Measurements from ENCODE around the gene DCAF7.
A peak's percentile ranks its signal among the peaks of the same experiment; 100 is the strongest.

Gene DCAF7

GRCh38 chr17:63624531-63624880 is 74.2 kb downstream of the DCAF7 start:
- DNase-seq: no peak

DNA sequence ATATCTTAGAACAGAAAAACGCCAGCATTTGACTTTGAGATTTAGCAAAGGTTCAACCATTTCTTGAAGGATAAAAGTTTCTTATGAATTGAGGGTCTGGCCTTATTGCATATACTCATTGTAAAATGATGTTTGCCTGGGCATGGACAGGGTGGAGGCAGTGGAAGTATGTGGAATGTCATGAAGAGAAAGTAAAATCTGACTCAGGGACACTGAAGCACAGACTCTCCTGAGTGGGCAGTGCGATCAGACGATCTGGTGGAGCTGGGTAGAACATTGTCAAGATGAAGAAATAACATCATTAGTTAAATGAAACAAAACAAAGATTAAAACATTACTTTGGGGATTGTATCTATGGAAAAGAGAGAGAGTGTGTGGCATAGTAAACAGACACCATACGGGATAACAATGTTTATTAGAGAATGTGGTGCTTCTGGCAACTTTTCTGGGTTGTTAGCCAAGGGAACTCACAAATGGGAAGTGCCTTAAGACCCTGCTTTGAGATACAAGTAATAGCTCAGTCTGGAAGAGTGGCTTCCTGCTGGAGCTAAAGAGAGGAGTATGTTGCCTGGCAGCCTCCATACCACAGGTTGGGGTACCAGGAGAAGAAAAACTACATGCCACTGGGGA is 76.4 kb downstream of the DCAF7 start:
- DNase-seq: no peak

- no peak for DNase-seq
These were observed 79.3 kb downstream of the DCAF7 start for GRCh38 chr17:63629627-63630026.

DNA sequence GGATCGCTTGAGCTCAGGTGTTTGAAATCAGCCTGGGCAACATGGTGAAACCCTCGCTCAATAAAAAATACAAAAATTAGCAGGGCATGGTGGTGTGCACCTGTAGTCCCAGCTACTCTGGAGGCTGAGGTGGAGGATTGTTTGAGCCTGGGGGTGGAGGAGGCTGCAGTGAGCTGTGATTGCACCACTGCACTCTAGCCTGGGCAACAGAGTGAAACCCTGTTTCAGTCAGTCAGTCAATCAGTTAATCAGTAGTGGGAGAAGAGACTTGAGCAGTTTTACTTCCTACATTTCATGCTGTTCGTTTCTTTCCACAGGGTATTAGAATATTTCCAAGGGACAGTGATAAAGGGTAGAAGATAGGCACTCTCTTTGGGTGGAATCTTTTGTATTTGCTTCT is 80.8 kb downstream of the DCAF7 start:
- no peak for DNase-seq

DNA sequence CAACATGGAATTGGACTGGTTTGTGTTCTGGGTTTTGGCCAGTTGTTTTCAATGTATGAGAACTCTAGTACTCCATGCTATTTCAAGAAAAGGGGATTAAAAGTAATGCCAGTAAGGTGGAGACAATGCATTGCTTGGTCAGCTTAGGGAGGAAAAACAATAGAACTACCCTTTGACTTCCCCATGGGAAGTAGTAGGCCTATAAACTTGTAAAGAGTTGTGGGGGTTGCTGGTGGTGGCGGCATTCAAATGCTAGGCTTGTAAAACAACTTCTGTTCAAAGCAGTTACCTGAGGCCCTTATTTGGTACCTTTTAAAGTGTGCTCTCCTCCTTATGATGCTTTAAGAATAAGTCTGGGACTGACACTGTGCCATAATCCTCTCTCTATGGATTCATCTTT is 81.3 kb downstream of the DCAF7 start:
- no peak for DNase-seq

DNA sequence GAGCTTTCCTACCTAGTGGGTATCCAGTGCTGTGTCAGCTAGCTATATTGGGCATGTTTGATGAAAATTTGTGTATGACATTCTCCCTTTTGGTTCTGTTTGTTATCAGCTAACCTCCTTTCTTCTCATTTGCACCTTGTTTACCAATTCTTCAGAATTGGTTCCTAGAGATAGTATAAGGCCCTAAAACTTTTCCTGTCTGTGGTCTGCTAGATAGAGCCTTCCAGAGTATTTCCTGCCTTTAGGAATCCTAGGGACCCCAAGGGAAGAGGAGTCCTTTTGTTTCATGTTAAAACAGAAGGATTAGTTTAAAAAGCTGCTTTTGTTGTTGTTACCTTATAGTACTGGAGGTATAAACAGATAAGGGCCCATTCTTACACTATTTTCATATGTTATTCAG is 83.5 kb downstream of the DCAF7 start:
- DNase-seq: no peak

GRCh38 chr17:63634163-63634562 is 83.9 kb downstream of the DCAF7 start:
- peak in 1 of 56 donors; percentile 2 for DNase-seq

GRCh38 chr17:63634816-63635215 is 84.5 kb downstream of the DCAF7 start:
- DNase-seq: no peak

DNA sequence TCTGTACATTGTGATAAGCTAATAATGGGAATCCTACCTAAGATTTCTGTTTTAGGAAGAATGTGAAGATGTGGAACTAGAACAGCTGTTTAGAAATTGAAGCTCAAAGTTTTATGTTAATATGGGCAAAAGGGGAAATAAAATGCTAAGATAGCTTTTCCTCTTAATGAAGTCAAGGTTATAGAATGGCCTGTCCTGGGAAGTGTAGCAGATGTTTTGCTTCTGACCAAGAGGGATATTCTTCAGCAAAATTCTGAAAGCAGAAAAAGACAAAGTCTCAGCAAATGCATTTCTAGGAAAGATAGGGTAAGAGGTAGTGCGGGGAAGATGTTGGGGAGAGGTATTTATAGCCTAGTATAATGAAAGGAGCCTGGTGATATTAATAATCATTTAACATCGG is 85.0 kb downstream of the DCAF7 start:
- no peak for DNase-seq

DNA sequence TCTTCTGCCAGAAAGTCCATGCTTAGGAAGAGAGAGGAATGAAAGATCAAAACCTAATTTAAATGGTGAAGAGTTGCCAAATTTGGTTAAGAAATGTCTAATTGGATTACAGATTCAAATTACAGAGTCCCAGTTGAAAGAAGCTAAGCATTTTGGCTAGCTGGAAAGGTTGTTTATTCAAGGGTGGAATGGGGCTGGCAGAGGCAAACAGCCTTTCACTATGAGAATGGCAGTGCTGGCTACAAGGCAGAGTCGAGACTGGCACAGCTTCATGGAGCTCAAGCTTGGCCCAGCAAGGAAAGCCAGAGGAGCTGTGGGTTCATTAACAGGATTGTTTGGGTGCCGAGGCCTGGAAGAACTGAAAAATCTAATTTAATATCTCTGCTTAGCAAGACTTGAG is 85.5 kb downstream of the DCAF7 start:
- peak in 38 of 56 donors; percentile 4 to 83 (median 22) for DNase-seq

- no peak for DNase-seq
These were observed 88.8 kb downstream of the DCAF7 start for GRCh38 chr17:63639125-63639524.

GRCh38 chr17:63640038-63640437 is 89.8 kb downstream of the DCAF7 start:
- DNase-seq: no peak

- DNase-seq: peak in 19 of 56 donors; percentile 1 to 47 (median 14)
These were observed 91.6 kb downstream of the DCAF7 start for GRCh38 chr17:63641692-63642448.
